Left lung (tissue), 10 donors: ENCODE data around the gene GHDC. TPM values are rescaled to one million over a fixed set of nuclear protein-coding genes. Genes with fewer than 3 reads are reported as not detected.

ENCODE experiments used
- ATAC-seq: fragments of 200-7000 bp; cut with Tn5 transposase; one replicate; pipeline ENCODE4 v1.9.1; 2020; ENCODE audit warnings: moderate library complexity
- DNase-seq, 4 donors: peaks; one replicate each; pipeline ENCODE4 v3.0.0-alpha.2; 2013 to 2020
- H3K27ac ChIP-seq, 2 donors: fragments of 200-600 bp; sonication (generic) in 1 of 2; one replicate each; pipeline versions ENCODE4 v1.5.0 to v1.8.0; 2020 to 2021
- H3K27me3 ChIP-seq, 2 donors: fragments of 200-600 bp; sonication (generic) in 1 of 2; one replicate each; pipeline versions ENCODE4 v1.5.0 to v1.8.0; 2020 to 2021
- H3K36me3 ChIP-seq, 2 donors: fragments of 200-600 bp; sonication (generic) in 1 of 2; one replicate each; pipeline versions ENCODE4 v1.5.0 to v1.8.0; 2020 to 2021
- H3K4me1 ChIP-seq, 2 donors: fragments of 200-600 bp; one replicate each; pipeline ENCODE4 v1.8.0; 2021
- H3K4me3 ChIP-seq, 2 donors: fragments of 200-600 bp; sonication (generic) in 1 of 2; one replicate each; pipeline versions ENCODE4 v1.5.0 to v1.8.0; 2020 to 2021; ENCODE audit warnings: mild to moderate bottlenecking in 1 of 2
- H3K9me3 ChIP-seq, 2 donors: fragments of 200-600 bp; sonication (generic) in 1 of 2; one replicate each; pipeline versions ENCODE4 v1.5.0 to v1.8.0; 2020 to 2021
- intact Hi-C, 2 donors: fragments of 100-400 bp; cut with DNase I; formaldehyde crosslinking; loops; one replicate each; pipeline versions ENCODE4 v1.11.2 to v1.14.2; 2022
- polyA plus RNA-seq, 6 donors: library from polyadenylated mRNA; unstranded; fragments of 120-200 nt; gene quantifications; one replicate each; pipeline ENCODE4 v1.2.1, GENCODE V29; 2013; ENCODE audit not compliant: insufficient read length in 6 of 6
- total RNA-seq, 2 donors: library from RNA; stranded (reverse); fragmentation: NEBNext Ultra II Directional; extraction: Animal tissue kit (Norgen Biotek cat#: 25700); gene quantifications; one replicate each; pipeline ENCODE4 v1.2.1, GENCODE V29; 2021
- TF ChIP-seq, protein P1 (sequence below), 2 donors: fragments of 200-600 bp; sonication (generic) in 1 of 2; IDR thresholded peaks; one replicate each; pipeline versions ENCODE4 v1.5.0 to v1.8.0; 2021; ENCODE audit warnings: antibody characterized with exemption in 2 of 2
- donor health status: DM: no; HTN: yes; CAD: no.
- donor health status: DM: no; HTN: no; CAD: no.

The GHDC gene
- total and polyA plus RNA-seq, 8 donors = 16.0 to 25.8 (median 18.8) TPM

DNA sequence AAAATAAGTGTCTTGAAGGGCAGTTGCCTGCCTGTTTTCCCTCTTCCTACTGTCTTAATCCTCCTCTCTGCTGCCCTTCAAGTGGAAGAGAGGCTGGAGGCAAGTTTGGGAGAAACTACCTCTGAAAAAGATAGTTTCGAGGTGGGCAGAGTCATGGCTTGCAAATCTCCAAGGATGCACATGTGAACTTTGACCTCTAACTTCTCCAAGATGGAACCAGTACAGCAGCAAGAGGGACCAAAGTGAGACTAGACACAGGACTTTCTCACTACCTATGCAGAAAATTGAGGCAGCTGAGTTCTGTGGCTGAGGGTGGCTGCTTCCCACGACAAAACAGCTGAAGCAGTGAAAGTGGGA is 12.5 kb downstream of the GHDC start:
- no peak overlapping the region for H3K27ac ChIP-seq
- peaks cover 21 to 45% of the 10 kb centered on the region in 2 donors for H3K27me3 ChIP-seq
- H3K36me3 ChIP-seq = no peaks in the 10 kb centered on the region
- H3K4me3 ChIP-seq = no peak overlapping the region
- TF ChIP-seq, protein P1, sequence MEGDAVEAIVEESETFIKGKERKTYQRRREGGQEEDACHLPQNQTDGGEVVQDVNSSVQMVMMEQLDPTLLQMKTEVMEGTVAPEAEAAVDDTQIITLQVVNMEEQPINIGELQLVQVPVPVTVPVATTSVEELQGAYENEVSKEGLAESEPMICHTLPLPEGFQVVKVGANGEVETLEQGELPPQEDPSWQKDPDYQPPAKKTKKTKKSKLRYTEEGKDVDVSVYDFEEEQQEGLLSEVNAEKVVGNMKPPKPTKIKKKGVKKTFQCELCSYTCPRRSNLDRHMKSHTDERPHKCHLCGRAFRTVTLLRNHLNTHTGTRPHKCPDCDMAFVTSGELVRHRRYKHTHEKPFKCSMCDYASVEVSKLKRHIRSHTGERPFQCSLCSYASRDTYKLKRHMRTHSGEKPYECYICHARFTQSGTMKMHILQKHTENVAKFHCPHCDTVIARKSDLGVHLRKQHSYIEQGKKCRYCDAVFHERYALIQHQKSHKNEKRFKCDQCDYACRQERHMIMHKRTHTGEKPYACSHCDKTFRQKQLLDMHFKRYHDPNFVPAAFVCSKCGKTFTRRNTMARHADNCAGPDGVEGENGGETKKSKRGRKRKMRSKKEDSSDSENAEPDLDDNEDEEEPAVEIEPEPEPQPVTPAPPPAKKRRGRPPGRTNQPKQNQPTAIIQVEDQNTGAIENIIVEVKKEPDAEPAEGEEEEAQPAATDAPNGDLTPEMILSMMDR (IDR thresholded peaks at IDR 0.05) = no peak
- H3K4me1 ChIP-seq = peaks cover 14 to 73% of the 10 kb centered on the region in 2 donors
- intact Hi-C loops = no loop called here
- H3K9me3 ChIP-seq = no peaks in the 10 kb centered on the region
- ATAC-seq (no peak), DNase-seq (no peak)

DNA sequence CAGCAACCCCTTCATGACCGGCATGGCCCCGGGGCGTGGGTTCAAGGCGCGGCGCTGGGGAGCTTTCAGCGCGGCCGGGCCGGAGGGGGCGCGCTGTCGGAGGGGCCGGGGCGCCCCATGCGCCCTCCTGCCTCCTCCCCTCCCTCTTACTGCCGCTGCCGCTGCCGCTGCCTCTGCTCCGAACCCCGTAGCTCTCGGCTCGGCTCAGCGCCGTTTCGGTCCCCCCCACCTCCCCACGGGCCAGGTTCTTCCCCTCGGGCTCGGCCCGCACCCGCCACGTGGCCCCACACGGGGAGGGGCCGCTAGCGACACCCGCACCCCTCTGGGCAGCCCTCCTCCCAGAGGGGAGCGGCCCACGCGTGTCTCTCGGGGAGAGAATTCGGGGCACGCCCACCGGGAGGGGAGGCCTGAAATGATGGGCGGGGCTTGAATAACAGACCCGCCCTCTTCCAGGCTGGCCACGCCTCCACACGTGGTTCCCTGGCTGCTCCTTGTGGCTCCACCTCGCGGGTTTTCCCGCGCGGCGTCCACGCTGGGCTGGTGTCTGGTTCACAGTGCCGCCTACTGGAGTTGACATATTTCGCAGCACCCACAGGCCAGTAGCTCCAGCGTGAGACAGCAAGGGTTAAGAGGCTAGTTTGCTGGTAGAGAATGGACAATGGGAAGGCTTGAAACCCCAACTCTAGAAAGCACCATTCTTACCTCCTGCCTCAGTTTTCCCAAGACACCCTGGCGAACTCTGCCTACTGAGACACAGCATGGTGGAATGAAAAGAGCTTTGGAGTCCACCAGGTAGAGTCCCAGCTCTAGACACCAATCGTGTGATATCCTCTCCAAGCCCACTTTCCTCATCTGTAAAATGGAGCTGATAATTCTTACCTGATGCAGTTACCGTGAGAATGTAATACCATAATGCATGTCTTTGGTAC is 13.1 kb downstream of the GHDC start, which contains the start of gene KCNH4:
TSS of gene KCNH4 (minus strand) at position 221 of the 929 bp plus-strand sequence. CDS start at position 24, 197 bp downstream.
- Histone ChIP-seq H3K4me3 (peak within 1 kb of the TSS; percentile 7 to 46), H3K27ac (no peak within 1 kb of the TSS), H3K9me3 (no peaks in the 10 kb centered on the region), H3K27me3 (peaks cover 21 to 45% of the 10 kb centered on the region in 2 donors), H3K4me1 (peaks cover 14 to 67% of the 10 kb centered on the region in 2 donors), H3K36me3 (no peaks in the 10 kb centered on the region)
- intact Hi-C loops = no loop called here
- DNase-seq (peak in 2 of 4 donors; percentile 87 to 96), ATAC-seq (peak; percentile 55)
- TF ChIP-seq, protein P1 (IDR thresholded peaks at IDR 0.05) = peak in 1 of 2 donors; percentile 61

DNA sequence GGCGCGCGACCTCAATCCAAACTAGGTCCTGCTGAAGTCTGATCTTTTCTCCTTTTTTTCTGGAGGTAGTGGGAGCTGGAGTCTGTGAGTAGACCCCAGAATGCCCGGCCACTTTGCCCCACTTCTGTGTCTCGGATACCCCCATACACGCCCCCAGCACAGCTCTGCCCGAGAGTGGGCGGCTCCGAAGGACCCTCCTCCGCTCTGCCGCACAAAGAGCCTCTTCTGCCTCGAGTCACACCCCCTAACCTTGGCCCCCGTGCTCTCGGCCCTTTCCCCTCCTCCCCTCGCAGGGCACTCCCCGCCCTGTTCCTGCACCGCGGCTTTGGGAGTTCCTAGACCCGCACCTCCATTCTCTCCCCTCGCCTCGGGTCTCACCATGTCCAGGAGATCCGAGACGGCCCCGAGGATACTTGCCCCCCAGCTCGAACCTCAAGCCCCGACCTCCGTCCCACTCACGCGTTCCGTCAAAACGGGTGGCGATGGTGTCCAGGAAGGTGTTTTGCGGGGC is 13.8 kb downstream of the GHDC start:
- TF ChIP-seq, protein P1 (IDR thresholded peaks at IDR 0.05) = no peak
- peaks cover 21 to 45% of the 10 kb centered on the region in 2 donors for H3K27me3 ChIP-seq

DNA sequence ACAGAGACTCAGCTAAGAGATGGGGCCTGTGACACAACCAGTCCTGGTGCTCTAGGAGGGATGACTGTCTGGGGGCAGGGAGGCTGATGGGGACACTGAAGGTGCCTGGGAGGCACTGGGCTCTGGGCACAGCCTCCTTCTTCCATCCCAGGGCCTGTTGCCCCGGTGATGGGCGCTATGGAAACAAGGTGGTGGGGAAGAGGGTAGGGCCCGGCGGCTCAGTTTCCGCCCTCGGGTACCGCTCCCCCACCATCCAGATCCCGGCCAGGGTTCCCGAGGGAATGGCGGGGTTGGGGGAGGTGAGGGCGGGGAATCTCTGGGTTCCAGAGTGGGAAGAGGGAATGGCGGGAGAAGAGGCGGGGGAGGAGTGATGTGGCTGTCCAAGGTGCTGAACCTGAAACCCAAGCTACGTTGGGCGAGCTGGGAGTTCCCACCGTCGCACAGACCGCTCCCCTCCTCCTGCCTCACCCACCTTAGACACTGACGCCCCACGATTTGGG is 14.3 kb downstream of the GHDC start:
- no peak overlapping the region for H3K27ac ChIP-seq
- ATAC-seq (peak; percentile 14), DNase-seq (peak in 1 of 4 donors; percentile 46)
- H3K27me3 ChIP-seq = peaks cover 21 to 45% of the 10 kb centered on the region in 2 donors
- H3K36me3 ChIP-seq = no peaks in the 10 kb centered on the region
- peaks cover 14 to 55% of the 10 kb centered on the region in 2 donors for H3K4me1 ChIP-seq
- H3K4me3 ChIP-seq = no peak overlapping the region
- H3K9me3 ChIP-seq = no peaks in the 10 kb centered on the region
- intact Hi-C loops = no loop called here
- TF ChIP-seq, protein P1 (IDR thresholded peaks at IDR 0.05) = no peak

More for the DNA sequence above, 13.8 kb downstream of the GHDC start:
- peaks cover 14 to 60% of the 10 kb centered on the region in 2 donors for H3K4me1 ChIP-seq
- H3K4me3 ChIP-seq = peak overlapping the region; percentile 7 to 46
- ATAC-seq (no peak), DNase-seq (no peak)
- H3K27ac ChIP-seq = no peak overlapping the region
- no peaks in the 10 kb centered on the region for H3K9me3 ChIP-seq
- H3K36me3 ChIP-seq = no peaks in the 10 kb centered on the region
- intact Hi-C loops = no loop called here

DNA sequence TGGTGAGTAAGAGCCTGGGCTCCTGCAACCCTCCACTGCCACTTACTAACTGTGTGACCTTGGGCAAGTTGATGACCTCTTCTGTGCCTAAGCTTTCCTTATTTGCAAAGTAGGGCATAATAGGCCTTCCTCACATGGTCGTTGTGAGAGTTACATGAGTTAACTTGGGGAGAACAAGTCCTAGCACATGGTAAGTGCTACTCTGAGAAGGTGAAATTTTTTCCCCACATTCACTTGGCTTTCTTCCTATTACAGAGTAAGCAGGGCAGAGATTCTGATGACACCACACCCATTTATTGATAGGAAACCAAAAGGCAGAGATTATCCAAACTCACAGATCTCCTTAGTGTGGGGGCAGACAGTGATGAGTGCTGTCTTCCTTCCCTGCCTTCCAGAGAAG is 15.0 kb downstream of the GHDC start:
- Histone ChIP-seq H3K9me3 (no peaks in the 10 kb centered on the region), H3K36me3 (no peaks in the 10 kb centered on the region), H3K27ac (no peak overlapping the region), H3K27me3 (peaks cover 21 to 45% of the 10 kb centered on the region in 2 donors), H3K4me3 (no peak overlapping the region), H3K4me1 (peaks cover 14 to 49% of the 10 kb centered on the region in 2 donors)
- intact Hi-C loops = no loop called here
- no peak for ATAC-seq
- TF ChIP-seq, protein P1 (IDR thresholded peaks at IDR 0.05) = no peak
- DNase-seq = no peak
